HepG2 (cell line): ENCODE measurements around the gene RBP3. TPM values are rescaled to one million over a fixed set of nuclear protein-coding genes. Genes with fewer than 3 reads are reported as not detected.

Source experiments
- ATAC-seq: fragments of 200-7000 bp; cut with Tn5 transposase; 3 replicates; pipeline ENCODE4 v1.9.1; 2020; ENCODE audit warnings: mild to moderate bottlenecking, moderate library complexity
- BruUV-seq: library from RNA; stranded (reverse); fragments of 400-500 nt; replicated peaks from 2 replicates; lab custom pipeline; 2021; lab: Mats Ljungman, UMichigan
- CTCF ChIA-PET: fragments of 300-600 bp; formaldehyde crosslinking; extraction: SDS; loops from one replicate; lab custom pipeline; 2021; ENCODE audit warnings: low total read pairs, inconsistent platforms, low intra/inter-chr PET ratio; lab: Yijun Ruan, JAX
- POLR2A ChIA-PET: fragments of 350-600 bp; sonication (Branson Sonifier 250); formaldehyde crosslinking; loops from one replicate; lab custom pipeline; 2020; ENCODE audit warnings: antibody characterized with exemption, inconsistent platforms; lab: Yijun Ruan, JAX
- DNase-seq: peaks from one replicate; pipeline ENCODE4 v3.0.0-alpha.2; 2015; ENCODE audit warnings: low spot score
- FAIRE-seq: peaks from 3 replicates; lab custom pipeline; 2011; peaks lifted over from hg19 to GRCh38; lab: Jason Lieb, UNC
- H2AFZ ChIP-seq: one replicate; pipeline ENCODE4 v1.6.1; 2011; ENCODE audit warnings: low read length, inconsistent platforms
- H3K27ac ChIP-seq: fragments of 300-600 bp; 3 replicates; pipeline ENCODE4 v1.8.0; 2011; ENCODE audit warnings: mixed run types, mild to moderate bottlenecking, mixed read lengths, low read length, inconsistent platforms; ENCODE audit not compliant: insufficient read depth; ENCODE audit errors: extremely low read length
- H3K27me3 ChIP-seq, 2 experiments: fragments of 200-600 bp in 1 of 2; 2 replicates in 1 of 2; 3 replicates in 1 of 2; pipeline versions ENCODE4 v1.6.0 to v1.8.0; 2011; ENCODE audit warnings: low read length in 2 of 2, mild to moderate bottlenecking in 2 of 2, moderate library complexity in 2 of 2, inconsistent platforms in 1 of 2; ENCODE audit not compliant: insufficient read depth in 2 of 2, control insufficient read depth in 1 of 2
- H3K36me3 ChIP-seq, 2 experiments: fragments of 200-600 bp in 1 of 2; replicated peaks in 1 of 2; 2 replicates in 1 of 2; 3 replicates in 1 of 2; pipeline versions ENCODE4 v1.5.1 to v1.8.0; 2011; ENCODE audit warnings: low read length in 2 of 2, inconsistent platforms in 1 of 2; ENCODE audit not compliant: insufficient read depth in 2 of 2, control insufficient read depth in 1 of 2
- H3K4me1 ChIP-seq: 2 replicates; pipeline ENCODE4 v1.5.1; 2012; ENCODE audit warnings: low read length, inconsistent platforms; ENCODE audit not compliant: insufficient read depth
- H3K4me2 ChIP-seq: 2 replicates; pipeline ENCODE4 v1.6.0; 2011; ENCODE audit warnings: low read depth, low read length, inconsistent platforms
- H3K4me3 ChIP-seq, 3 experiments: fragments of 200-600 bp in 1 of 3; sonication (generic), shearing (Covaris generic) in 1 of 3; replicated peaks in 1 of 3; 2 replicates each; pipeline ENCODE4 v1.5.1; 2011 to 2016; ENCODE audit warnings: low read length in 3 of 3, inconsistent platforms in 2 of 3, low read depth in 2 of 3, mild to moderate bottlenecking in 2 of 3, control low read depth in 1 of 3, mixed read lengths in 1 of 3; ENCODE audit not compliant: insufficient read depth in 1 of 3
- H3K79me2 ChIP-seq: one replicate; pipeline ENCODE4 v1.6.1; 2011; ENCODE audit warnings: low read length, inconsistent platforms; ENCODE audit not compliant: insufficient read depth
- H3K9ac ChIP-seq: 2 replicates; pipeline ENCODE4 v1.6.0; 2011; ENCODE audit warnings: mild to moderate bottlenecking, low read depth, low read length, inconsistent platforms; ENCODE audit not compliant: insufficient read depth
- H3K9me3 ChIP-seq: 2 replicates; pipeline ENCODE4 v1.5.1; 2012; ENCODE audit warnings: mild to moderate bottlenecking, low read length
- H4K20me1 ChIP-seq: 2 replicates; pipeline ENCODE4 v1.6.0; 2011; ENCODE audit warnings: inconsistent platforms, mild to moderate bottlenecking, low read length, moderate library complexity; ENCODE audit not compliant: insufficient read depth
- BRCA1 ChIP-seq: sonication (generic); formaldehyde crosslinking; IDR thresholded peaks from 2 replicates; pipeline ENCODE4 v1.4.0; 2020; ENCODE audit warnings: missing genetic modification reagents
- HNRNPUL1 ChIP-seq: fragments of 200-400 bp; formaldehyde crosslinking; IDR thresholded peaks from 2 replicates; pipeline ENCODE4 v1.6.1; 2017; ENCODE audit warnings: low read depth, mild to moderate bottlenecking, low read length, moderate library complexity
- ZNF160 ChIP-seq: sonication (generic); formaldehyde crosslinking; IDR thresholded peaks from 2 replicates; pipeline ENCODE4 v1.8.0; 2022; ENCODE audit warnings: mild to moderate bottlenecking, inconsistent platforms, missing genetic modification reagents
- WGBS: methylation state at CpG from one replicate; pipeline ENCODE4 v1.1.6; 2017; ENCODE audit warnings: low lambda C conversion rate; 5-methylcytosine and 5-hydroxymethylcytosine counted together
- in situ Hi-C: cut with HindIII; loops from 2 replicates; pipeline ENCODE4 v1.10.0; 2017; ENCODE audit warnings: low pct_unique_long_range_greater_than_20kb; ENCODE audit not compliant: extremely low pct_ligation_motif_present
- intact Hi-C: fragments of 100-400 bp; cut with micrococcal nuclease; formaldehyde crosslinking; loops from one replicate; pipeline ENCODE4 v1.10.0; 2022; ENCODE audit not compliant: unreplicated experiment
- polyA plus RNA-seq, 8 experiments: library from polyadenylated mRNA; depleted of rRNA in 3 of 8; stranded (reverse) in 7 of 8; unstranded in 1 of 8; fragments of >200 nt; fragmentation: Illumina TruSeq in 4 of 8; extraction: Trizol in 4 of 8; gene quantifications; 2 replicates each; pipeline versions ENCODE4 v1.2.1 to v1.2.3, GENCODE V29; 2011 to 2016; ENCODE audit warnings: low read depth in 4 of 8, missing spikeins in 1 of 8, mixed read lengths in 1 of 8; ENCODE audit not compliant: insufficient read depth in 1 of 8
- total RNA-seq, 5 experiments: library from RNA; depleted of rRNA; stranded (reverse); fragments of >200 nt; fragmentation: Illumina TruSeq; extraction: Trizol; gene quantifications; 2 replicates each; pipeline ENCODE4 v1.2.3, GENCODE V29; 2016; ENCODE audit warnings: low read depth in 1 of 5

Gene RBP3
- total and polyA plus RNA-seq, 2 of the 13 experiments (the other 11 are each of a cell fraction or from before 2014, with no cell fraction given), result not detected

DNA sequence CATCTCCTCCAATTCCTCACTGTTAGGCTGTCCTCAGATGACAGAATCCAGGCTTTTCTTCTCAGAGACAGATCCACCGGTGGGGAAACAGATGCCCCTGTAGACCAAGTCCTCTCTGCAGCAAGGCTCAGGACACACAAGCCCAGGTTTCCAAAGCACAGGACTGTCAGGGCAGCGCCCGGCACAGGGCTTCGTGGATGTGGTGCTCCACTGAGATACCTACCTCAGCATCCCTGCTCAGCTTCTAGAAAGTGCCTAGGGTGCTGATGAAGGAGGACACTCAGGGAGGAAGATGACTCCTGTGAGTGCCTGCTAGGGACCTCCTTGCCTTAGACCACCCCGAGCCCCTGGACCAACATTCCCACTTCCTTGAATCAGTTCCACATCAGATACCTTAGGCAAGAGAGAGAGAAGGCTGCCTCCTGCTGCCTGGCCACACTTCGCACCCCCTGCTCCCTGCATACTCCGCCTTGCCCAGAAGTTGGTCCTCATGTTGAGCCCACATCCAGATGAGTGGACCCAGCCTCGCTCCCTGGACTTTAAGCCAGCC lies 8.9 kb upstream of the RBP3 start:
- Histone ChIP-seq H3K27ac (no peak overlapping the region), H3K27me3 (peaks cover 0 to 10% of the 10 kb centered on the region in 2 experiments; a peak in 1 of 5 replicates), H3K79me2 (no peaks in the 10 kb centered on the region), H3K9me3 (no peaks in the 10 kb centered on the region), H3K36me3 (no peaks in the 10 kb centered on the region), H3K4me1 (no peaks in the 10 kb centered on the region), H3K9ac (no peak overlapping the region), H3K4me3 (no peak overlapping the region), H3K4me2 (no peak overlapping the region), H4K20me1 (no peaks in the 10 kb centered on the region), H2AFZ (no peak overlapping the region)
- in situ Hi-C loops (no loop called here), intact Hi-C loops (no loop called here)
- TF ChIP-seq ZNF160 (CRISPR knock-in tag), result no peak
- TF ChIP-seq BRCA1, result no peak
- FAIRE-seq, result no peak
- no peak for DNase-seq
- CTCF ChIA-PET, result interaction anchor here (2.3 kb wide), 1 partner anchor 292 kb away, joined by 9 read pairs; no protein-coding TSS in a partner anchor
- 24% methylated on average over 8 of the region's 8 CpGs for WGBS
- BruUV-seq, result no TSS peak
- POLR2A ChIA-PET, result no interaction called here
- peak; percentile 28; the same call in 1 of the 3 replicates for ATAC-seq

DNA sequence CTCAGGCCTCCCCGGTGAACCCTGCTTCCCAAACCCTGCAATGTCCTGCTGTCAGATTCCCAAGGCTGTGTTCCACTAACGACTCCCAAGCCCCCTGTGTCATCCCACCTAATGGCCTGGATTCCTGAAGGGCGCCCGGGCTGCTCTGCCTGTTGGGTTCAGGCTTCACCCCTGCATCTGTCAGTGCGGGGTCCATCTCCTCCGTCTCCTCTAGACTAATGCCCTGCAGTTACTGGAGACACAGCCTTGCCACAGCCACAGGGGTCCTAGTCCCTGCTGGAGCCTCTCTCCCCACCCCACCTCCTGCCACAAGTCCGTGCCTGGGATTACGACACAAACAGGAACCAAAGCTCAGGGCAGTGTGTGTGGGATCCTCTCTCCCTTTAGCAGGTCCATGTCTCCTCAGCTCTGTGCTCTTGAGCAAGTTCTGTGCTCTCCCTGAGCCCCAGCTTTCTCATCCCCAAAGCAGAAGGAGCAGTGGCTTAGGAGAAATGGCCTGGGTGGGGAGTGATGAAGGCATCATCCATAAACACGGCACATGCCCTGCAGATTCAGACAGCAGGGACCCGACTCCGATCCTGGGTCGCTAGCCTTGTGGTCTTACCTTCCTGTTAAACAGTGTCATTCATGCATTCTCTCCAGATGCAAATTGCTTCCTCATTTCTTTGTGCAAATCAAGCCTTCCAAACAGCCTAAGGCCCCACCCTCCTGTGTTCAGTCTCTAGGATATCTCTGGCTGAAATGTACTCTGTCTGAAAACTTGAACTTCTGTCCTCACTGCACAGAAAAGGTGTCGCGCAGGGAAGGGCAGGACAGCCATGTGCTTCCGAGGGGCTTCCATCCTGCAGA lies 8.2 kb upstream of the RBP3 start:
- no peaks in the 10 kb centered on the region for H3K4me1 ChIP-seq
- H3K9me3 ChIP-seq, result no peaks in the 10 kb centered on the region
- H3K4me3 ChIP-seq, result no peak overlapping the region
- no peaks in the 10 kb centered on the region for H4K20me1 ChIP-seq
- ChIA-PET POLR2A (no interaction called here), CTCF (interaction anchor here (1.4 to 2.3 kb wide), 2 partner anchors 292 to 315 kb away, joined by 4 to 9 read pairs; no protein-coding TSS in a partner anchor)
- H3K79me2 ChIP-seq, result no peaks in the 10 kb centered on the region
- DNase-seq (no peak), ATAC-seq (peak; percentile 52), FAIRE-seq (no peak)
- H3K27ac ChIP-seq, result no peak overlapping the region
- in situ Hi-C loops (no loop called here), intact Hi-C loops (no loop called here)
- no peak overlapping the region for H3K4me2 ChIP-seq
- TF ChIP-seq HNRNPUL1, result no peak
- BruUV-seq, result no TSS peak
- H3K36me3 ChIP-seq, result no peaks in the 10 kb centered on the region
- WGBS, result 50% methylated on average over 10 of the region's 15 CpGs
- H3K9ac ChIP-seq, result no peak overlapping the region
- no peak overlapping the region for H2AFZ ChIP-seq
- H3K27me3 ChIP-seq, result peaks cover 0 to 10% of the 10 kb centered on the region in 2 experiments; a peak in 1 of 5 replicates
